Stimulated activated CD4-positive, alpha-beta T cell treated with anti-CD3 and anti-CD28 coated beads, Interleukin-4, amount 100 ng/mL, for 1 hour (primary cell): Measurements from ENCODE around the gene OR5D16.
"Not testable (repeated sequence)": the region's sequence is repeated elsewhere in the genome, so short reads cannot be mapped to it uniquely, and the experiment has no call there.

ENCODE experiments used
- DNase-seq: peaks from one replicate; pipeline ENCODE4 v3.0.0-alpha.2; 2020

Gene OR5D16

DNA sequence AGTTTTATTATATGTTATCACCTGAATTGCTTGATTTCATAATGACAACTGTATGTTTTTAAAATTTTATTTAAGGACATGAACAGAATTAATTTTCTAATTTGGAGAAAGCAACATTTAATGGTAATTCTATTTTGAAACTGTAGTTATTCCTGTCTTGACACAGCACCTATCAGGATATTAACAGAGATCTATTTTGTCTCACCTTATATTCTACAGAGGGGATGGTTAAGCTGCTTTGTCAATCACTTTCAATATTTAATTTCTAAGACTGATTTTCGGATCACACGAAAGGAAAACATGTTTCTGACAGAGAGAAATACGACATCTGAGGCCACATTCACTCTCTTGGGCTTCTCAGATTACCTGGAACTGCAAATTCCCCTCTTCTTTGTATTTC lies at the start of gene OR5D16:
Gene OR5D16, plus strand, starts transcription at position 301 of the 400 bp plus-strand sequence. Its CDS starts 0 bp downstream, at position 301.
- no peak for DNase-seq

DNA sequence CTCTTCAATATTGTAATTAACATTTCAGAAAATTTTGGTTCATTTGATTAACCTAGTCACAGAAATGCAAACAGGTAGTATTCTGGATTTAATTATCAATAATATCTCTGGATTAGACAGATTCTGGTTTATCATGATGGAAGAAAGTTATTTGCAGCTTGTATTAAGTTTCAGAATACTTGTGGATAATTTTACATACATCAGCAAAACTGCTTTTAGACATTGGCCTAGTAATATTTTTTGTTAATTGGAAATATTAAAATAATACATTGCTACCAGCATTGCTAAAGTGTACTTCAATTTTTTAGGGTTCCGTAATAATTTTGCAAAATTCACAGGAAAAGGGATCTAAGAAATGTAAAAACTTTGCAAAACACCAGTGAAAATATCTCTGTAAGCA lies 46.9 kb upstream of the OR5D16 start:
- DNase-seq = no peak

DNA sequence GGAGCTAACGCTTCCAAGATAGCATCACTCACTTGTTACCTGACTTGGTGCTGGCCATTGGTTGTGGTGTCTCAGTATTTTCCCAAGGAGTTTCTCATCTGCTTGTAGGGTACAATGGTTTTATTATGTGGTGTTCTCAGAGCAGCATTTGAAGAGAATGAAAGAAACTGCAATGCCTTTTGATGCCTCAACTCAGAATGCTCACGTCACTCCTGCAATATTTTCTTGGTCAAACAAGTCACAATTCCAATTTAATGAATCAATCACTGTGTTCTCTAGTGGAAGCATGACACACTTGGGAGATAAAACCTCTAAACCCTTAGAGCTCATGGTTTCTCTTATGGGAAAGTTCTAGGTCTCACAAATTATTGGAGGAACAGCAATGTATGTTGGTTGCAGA lies 45.2 kb upstream of the OR5D16 start:
- DNase-seq = no peak

DNA sequence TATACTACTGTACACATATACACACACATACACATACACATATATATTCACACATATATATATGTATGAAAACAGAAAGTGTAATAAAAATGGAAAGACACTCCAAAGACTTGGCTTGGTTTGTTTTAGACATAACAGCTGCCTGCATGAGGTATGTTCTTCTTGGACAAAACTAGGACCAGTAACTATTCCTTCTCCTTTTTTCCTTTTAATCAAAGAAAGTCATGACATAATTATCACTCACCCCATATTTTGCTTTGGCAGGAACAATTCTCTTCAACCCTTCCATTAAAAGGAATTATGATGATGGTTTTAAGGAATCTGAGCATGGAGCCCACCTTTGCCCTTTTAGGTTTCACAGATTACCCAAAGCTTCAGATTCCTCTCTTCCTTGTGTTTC lies 43.3 kb upstream of the OR5D16 start, which contains the start of gene OR5D14:
Gene OR5D14, plus strand, starts transcription at position 301 of the 400 bp plus-strand sequence. Its CDS starts 0 bp downstream, at position 301.
- no peak for DNase-seq

DNA sequence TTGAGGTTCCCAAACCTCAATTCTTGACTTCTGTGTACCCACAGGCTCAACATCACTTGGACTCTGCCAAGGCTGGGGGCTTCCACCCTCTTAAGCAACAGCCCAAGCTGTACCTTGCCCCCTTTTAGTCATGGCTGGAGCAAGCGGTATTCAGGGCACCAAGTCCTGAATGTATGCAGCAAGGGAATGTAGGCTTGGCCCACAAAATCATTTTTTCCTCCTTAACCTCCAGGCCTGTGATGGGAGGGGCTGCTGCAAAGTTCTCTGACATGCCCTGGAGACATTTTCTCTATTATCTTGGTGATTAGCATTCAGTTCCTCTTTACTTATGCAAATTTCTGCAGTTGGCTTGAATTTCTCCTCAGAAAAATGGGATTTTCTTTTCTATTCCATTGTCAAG lies 32.3 kb upstream of the OR5D16 start:
- DNase-seq = no peak

DNA sequence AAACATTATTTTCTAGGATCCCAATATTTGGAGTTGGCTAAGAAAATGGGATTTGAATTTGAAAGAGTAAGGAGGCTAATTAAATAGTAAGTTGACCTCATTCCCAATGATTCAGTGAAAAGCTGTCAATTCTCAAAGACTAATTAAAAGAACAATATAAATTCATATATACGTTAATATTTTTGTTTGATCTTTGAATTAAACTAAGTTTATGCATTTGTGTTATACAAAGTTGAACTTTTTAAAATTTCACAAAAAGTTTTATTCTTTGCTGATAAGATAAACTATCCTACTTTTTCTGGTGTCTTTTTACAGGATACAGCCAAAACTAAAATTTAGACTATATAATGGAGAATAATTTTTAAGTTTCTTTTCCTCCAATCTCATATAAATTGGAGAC lies 27.5 kb upstream of the OR5D16 start, which contains the start of gene OR5L1:
Gene OR5L1, plus strand, starts transcription at position 301 of the 400 bp plus-strand sequence. CDS start 100 bp downstream, outside the sequence.
- DNase-seq = no peak

DNA sequence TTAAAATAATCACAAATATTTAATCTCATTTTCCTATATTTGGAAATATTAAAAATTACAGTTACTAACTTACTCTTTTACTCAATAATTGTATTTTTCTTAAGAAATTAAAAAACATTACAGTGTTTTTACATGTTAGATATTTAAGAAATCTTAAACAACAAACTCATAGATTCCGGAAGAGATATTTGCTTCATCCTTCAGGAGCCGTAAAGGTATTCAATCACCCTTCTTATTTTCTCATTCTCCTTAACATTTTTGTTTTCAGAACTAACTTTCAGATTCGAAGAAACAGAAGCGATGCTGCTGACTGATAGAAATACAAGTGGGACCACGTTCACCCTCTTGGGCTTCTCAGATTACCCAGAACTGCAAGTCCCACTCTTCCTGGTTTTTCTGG lies 19.2 kb upstream of the OR5D16 start, which contains the start of gene OR5D18:
Gene OR5D18, plus strand, starts transcription at position 301 of the 400 bp plus-strand sequence. Its CDS starts 0 bp downstream, at position 301.
- DNase-seq = no peak

DNA sequence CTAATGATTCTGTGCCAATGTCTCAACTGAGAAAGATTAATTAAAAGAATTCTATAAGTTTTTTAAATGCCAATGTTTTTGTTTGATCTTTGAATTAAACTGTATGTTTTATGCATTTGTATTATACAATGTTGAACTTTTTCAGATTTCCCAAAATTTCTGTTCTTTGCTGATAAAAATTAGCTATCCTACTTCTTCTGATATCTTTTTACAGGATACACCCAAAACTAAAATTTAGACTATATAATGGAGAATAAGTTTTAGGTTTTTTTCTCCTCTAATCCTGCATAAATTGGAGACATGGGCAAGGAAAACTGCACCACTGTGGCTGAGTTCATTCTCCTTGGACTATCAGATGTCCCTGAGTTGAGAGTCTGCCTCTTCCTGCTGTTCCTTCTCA lies 11.6 kb upstream of the OR5D16 start, which contains the start of gene OR5L2:
Gene OR5L2, plus strand, starts transcription at position 301 of the 400 bp plus-strand sequence. Its CDS starts 0 bp downstream, at position 301.
- no peak for DNase-seq

DNA sequence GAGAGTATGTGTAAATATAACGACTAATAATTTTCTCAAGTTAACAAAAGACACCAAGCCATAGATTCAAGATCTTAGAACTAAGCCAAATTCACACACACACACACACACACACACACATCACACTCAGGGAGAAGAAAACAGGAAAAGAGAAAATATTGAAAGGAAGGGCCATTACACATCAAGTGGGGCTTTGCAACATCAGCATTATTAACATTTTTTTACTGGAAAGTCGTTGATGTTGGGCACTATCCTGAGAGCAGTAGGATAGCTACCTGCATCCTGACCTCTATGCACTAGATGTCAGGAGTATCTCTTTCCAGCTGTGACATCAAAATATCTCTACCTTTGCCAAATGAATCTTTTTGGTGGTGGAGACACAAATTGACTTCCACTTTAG lies 8.9 kb downstream of the OR5D16 start:
- DNase-seq = no peak

DNA sequence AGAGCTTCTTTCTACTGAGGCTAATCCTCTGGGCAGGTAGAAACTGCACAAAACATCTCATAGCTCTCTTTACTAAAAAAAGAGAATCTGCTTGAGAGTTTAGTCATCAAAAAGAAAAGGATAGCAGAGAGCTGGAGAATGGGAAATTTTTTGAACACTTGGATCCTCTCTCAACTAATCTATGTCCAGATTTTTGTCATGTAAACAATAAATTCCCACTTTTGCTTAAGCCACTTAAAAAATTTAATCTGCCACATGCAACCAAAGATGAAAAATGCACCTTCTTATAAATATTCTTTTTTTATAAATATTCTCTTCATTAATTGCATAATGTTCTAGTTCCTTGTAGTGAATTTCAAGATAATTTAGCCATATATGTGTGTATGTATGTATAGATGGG lies 10.5 kb downstream of the OR5D16 start:
- DNase-seq = no peak

DNA sequence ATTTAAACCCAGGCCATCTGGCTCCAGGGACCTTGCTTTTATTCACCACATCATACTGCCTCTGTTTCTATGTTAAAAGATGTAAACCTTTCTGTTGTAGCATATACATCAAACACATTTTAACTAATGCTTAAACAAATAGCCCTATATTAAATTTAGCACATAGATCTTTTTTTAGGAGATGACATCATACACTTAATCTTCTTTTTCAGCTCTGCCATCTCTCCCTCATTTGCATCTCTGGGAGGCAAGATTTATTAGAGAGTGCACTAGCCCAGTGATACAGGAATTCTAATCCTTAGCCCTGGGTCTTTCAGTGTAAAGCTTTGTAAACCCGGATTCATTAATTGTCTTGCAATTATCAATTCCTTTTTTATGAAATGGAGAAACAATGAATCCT lies 13.6 kb downstream of the OR5D16 start:
- no peak for DNase-seq

DNA sequence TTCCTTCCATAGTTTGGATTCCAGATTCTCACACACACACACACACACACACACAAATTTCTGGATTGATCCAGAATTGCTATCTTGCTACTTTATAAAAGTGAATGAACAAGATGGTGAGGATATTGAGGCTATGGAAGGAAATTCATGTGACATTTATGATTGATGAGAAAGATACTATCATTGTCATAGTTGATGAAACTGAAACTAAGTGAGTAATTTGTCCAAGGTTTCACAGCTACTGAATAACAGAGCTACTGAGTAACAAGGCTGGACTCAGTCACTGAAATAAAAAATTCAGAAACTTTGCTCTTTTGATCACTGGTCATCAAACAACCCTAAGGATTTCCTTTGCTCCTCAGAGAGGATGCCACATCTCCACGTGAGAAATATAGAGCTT lies 16.2 kb downstream of the OR5D16 start:
- DNase-seq = no peak

DNA sequence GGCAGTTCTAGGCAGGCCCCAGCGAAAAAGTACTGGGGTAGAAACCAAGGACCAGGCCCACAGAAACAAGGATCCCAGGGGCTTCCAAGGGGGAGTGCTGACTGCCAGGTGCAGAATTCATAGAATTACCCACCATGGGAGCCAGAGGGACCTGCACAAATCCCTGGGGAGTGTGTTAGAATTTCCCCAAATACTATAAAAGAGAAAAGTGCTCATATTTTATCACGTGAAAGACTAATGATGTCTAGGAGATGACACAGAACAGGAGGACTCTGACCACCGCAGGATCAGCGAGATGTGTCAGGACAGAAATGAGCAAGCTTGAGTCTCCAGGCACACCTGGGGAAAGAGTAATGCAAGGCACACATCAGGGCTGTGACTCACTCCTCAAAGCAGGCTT lies 28.8 kb downstream of the OR5D16 start:
- not testable (repeated sequence) for DNase-seq

DNA sequence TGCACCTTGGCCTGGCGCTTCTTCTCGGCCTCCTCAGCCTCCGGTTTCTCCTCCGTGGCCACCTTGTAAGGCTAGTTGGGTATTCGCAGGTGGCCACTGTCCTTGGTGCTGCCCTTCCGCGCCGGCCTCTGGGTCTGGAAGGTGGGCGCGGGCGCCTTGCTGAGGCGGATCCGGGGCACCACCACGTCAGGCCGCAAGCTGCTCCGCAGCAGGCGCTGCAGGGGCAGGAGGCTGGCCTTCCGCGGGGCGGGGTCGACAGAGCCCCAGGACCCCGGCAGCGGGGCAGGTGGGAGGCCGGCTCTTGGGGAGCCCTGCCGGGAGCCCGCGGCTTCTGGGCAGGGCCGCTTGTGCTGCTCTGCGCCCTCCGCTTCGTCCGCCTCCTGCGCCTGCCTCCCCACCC lies 34.2 kb downstream of the OR5D16 start:
- not testable (repeated sequence) for DNase-seq

DNA sequence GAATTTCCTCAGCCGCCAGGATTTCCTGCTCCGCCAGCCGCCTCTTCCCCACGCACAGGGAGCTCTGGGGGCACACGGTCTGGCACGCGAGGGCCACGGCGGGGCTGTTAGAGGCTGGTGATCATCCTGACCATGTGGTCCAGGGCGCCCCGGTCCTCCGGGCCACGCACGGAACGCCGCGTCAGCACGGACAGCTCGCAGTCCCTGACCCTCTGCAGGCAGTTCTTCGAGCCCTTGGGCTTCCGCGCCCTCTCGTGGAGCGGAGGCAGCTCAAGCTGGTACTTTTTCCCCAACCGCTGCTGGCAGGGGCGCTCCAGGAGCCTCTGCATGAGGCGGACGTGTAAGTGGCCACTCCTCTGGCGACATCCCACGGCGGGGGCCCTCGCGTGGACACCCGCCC lies 34.6 kb downstream of the OR5D16 start:
- DNase-seq = not testable (repeated sequence)

DNA sequence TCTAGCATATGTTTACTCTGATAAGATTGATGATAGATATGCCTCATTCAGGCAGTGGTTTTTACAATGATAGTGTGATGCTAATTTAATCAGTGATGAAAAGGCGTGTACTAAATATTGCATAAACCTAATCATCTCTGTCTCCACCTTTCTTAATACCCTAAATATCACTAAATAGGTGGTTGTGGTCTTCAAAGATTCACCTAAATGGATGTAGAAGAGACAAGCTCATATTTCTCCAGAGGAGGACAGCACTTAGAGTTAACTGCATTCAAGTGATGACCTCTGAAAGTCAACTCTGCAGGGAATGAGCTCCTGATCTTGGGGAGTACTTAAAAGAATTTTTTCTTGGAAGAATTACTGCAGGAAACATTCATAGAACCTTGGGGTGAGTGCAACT lies 44.4 kb downstream of the OR5D16 start, which contains the start of gene TRIM51:
Gene TRIM51, plus strand, starts transcription at position 301 of the 400 bp plus-strand sequence. CDS start 2,132 bp downstream, outside the sequence.
- not testable (repeated sequence) for DNase-seq

DNA sequence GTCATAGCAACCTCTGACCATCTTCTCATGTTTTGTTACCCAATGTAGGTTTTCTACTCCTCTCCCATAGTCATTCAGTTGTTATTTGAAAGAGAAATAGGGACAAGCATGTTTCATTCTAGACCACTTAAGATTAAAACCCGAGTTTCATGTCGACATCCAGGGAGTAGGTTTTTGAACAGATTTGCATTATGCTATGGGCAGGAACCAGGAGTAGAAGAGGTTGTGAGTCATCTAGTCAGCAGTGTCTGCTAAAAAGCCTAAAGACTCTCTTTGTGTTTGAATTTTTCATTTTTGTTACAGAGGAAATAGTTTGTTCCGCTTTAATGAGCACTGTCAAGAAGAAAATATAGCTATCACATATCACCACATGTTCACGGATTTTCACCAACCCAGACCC lies 46.4 kb downstream of the OR5D16 start:
- DNase-seq = not testable (repeated sequence)

DNA sequence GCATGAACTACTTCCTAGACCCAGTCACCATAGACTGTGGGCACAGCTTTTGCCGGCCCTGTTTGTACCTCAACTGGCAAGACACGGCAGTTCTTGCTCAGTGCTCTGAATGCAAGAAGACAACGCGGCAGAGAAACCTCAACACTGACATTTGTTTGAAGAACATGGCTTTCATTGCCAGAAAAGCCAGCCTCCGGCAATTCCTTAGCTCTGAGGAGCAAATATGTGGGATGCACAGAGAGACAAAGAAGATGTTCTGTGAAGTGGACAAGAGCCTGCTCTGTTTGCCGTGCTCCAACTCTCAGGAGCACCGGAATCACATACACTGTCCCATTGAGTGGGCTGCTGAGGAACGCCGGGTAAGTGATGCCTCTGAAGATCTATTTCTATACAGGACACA lies 46.9 kb downstream of the OR5D16 start:
- not testable (repeated sequence) for DNase-seq
